Left kidney (tissue), 2 donors: ENCODE measurements around the gene KLHL33. TPM values are rescaled to one million over a fixed set of nuclear protein-coding genes. Genes with fewer than 3 reads are reported as not detected.
"Not testable (repeated sequence)": the region's sequence is repeated elsewhere in the genome, so short reads cannot be mapped to it uniquely, and the experiment has no call there.

Experiments used
- DNase-seq: peaks from one replicate; pipeline ENCODE4 v3.0.0-alpha.2; 2013
- polyA plus RNA-seq: library from polyadenylated mRNA; unstranded; fragments of 120-200 nt; gene quantifications from one replicate; pipeline ENCODE4 v1.2.1, GENCODE V29; 2013; ENCODE audit not compliant: insufficient read length

Gene KLHL33
- polyA plus RNA-seq, 1 donor = 0.60 TPM

DNA sequence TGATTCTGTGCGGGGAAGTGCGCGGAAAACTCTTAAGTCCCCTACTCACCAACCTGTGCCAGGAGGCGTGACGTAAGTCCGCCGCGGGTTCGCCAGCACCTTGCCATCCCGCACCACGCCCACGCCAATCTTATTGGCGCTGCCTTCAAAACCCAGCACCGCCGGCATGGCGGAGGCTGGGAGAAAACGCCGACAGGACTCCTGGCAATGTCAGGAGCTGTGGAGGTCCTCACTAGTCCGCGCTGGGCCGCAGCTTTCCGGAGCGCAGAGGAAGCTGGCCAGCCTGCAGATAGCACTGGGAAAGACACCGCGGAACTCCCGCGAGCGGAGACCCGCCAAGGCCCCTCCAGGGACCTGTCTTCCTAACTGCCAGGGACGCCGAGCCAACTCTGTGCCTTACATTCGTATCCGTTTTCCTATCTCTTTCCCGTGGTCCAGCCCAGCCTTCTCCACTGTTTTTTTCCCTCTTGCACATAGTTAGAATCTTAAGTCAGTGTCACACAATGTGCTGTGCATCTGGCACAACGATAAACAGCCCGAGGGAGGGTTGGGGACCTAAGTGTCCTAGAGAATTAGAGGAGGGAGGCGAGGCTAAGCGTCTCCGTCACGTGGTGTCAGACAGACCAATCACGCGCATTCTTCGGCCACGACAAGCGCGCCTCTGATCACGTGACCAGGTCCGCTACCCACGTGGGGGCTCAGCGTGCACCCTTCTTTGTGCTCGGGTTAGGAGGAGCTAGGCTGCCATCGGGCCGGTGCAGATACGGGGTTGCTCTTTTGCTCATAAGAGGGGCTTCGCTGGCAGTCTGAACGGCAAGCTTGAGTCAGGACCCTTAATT lies 18.8 kb upstream of the KLHL33 start, which contains the start of the genes APEX1 and OSGEP:
TSS of gene APEX1 (plus strand) at position 711 of the 839 bp plus-strand sequence. CDS start 420 bp downstream, outside the sequence.
TSS of gene OSGEP (minus strand) at position 297 of the 839 bp plus-strand sequence. CDS start at position 168, 129 bp downstream.
- peak; percentile 99 for DNase-seq

DNA sequence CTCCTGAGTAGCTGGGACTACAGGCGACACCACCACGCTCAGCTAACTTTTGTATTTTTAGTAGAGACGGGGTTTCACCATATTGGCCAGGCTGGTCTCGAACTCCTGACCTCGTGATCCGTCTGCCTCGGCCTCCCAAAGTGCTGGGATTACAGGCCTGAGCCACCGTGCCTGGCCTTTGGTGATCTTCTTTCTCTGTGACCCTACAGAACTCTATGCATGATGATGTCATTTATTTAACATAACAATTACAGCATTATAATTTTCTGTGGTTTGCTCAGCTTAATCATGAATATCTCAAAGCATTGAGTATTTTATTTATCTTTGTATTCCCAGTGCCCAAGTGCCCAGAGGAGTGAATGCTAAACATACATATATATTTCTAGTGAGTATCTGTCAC lies 16.9 kb upstream of the KLHL33 start:
- not testable (repeated sequence) for DNase-seq

DNA sequence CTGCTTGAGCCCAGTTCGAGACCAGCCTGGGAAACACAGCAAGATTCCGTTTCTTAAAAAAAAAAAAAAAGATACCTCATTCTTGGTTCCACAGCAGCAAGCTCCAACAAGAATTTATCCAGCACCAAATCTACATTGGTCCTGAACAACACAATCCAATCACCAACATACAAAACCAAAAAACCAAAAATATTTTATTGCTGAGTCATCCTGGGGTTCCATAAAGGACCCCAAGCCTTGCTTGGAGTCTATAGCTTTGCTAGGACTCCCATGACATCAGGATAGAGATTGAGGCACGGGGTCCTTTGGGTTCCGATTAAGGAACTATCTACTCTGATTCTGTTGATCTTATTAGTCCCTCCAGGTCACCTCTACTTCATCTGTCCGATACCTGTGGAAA lies 10.9 kb upstream of the KLHL33 start:
- no peak for DNase-seq

DNA sequence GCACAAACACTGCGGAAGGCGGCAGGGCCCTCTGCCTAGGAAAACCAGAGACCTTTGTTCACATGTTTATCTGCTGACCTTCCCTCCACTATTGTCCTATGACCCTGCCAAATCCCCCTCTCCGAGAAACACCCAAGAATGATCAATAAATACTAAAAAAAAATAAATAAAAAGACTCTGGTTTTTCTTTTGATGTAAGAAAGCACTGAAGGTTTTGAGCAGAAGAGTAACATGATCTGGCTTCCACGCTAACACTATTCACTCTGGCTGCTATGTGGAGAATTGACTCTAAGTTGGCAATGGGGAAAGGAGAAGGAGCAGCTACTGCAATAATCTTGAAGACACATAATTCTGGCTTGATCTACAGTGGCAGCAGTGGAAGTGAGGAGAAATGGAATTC lies 7.7 kb upstream of the KLHL33 start:
- DNase-seq = not testable (repeated sequence)

DNA sequence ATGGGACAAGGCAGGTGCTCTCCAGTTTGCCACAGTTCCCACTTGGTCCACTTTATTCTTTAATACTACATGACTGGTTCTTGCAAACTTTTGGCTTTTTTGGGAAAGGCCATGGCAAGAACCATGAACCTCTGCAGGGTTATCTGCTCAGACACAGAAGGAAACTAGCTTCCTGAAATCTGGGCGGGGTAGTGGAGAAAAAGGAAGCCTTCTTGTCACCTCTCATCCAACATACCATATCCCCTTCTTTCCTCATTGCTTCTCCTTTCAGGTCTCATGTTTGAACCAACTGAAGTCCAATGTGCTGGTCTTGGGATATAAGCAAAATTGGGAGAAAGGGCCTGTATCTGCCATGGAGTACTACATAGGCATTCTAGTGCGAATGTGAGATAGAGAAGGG lies 5.5 kb upstream of the KLHL33 start:
- no peak for DNase-seq

DNA sequence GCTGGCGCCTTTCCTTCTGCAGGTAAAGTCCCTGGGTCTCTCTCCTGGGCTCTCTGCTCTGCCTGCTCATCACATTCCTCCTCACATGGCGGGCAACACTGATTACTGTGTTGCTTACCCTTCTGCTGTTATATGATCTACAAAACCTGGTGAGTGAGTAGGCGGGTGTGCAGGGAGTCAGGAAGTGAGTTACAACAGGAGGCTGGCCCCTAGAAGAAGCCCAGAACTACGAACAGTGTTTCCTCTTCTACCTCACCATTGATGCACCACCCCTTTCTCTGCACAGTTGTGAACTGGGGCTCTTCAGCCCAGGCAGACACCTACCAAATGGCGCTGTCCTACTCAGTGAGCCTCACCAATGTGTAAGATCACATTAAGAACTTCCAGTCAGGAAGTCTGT lies 4.9 kb upstream of the KLHL33 start:
- DNase-seq = no peak

DNA sequence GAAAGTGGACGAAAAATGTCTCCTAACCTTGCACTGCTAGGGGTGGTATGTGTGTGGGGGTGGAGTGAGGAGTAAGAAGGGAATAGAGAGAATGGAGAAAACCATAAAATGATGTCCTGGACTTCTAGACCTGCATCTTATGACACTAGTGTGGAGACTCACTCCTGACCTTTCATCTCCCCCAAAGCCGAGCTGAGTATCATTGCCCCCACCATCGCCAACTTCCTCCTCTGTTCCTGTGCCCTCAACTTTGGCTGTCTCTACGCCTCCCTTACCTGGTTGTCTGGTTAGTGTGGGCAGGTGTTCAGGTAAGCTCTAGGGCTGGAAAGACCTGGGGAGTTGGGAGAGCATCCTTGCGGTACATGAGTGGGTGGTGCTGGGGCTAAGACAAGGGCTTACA lies 4.5 kb upstream of the KLHL33 start:
- DNase-seq = no peak

DNA sequence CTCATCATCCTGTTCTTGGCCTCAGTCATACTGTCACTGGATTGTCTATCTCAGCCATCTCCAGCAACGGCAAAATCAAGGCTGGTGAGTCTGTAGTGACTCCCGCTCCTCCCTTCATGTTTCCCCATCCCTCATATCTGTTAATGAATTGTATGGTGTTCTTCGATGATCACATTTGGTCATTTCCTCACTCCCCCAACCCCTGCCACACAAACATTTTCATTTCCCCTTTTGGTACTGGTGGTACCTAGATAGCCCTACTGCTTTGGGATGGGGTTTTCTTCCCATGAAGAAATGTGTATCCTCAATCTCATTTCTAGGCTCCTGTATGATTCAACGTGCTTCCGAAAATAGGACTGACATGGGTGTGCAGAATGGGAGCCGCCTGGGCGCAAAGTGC lies 2.7 kb upstream of the KLHL33 start:
- no peak for DNase-seq

DNA sequence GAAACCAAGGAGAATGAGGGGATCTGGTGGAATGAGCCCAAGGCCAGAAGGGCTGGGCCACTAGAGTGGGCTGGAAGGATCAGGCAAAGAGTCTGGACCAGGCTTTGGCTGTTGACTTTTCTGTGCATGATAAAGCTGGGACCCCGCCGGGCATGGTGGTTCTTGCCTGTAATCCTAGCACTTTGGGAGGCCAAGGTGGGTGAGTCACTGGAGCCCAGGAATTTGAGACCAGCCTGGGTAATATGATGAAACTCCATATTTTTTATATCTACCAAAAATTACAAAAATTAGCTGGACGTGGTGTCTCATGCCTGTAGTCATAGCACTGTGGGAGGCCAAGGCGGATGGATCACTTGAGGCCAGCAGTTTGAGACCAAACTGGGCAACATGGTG lies 393 bp upstream of the KLHL33 start:
- no peak for DNase-seq

DNA sequence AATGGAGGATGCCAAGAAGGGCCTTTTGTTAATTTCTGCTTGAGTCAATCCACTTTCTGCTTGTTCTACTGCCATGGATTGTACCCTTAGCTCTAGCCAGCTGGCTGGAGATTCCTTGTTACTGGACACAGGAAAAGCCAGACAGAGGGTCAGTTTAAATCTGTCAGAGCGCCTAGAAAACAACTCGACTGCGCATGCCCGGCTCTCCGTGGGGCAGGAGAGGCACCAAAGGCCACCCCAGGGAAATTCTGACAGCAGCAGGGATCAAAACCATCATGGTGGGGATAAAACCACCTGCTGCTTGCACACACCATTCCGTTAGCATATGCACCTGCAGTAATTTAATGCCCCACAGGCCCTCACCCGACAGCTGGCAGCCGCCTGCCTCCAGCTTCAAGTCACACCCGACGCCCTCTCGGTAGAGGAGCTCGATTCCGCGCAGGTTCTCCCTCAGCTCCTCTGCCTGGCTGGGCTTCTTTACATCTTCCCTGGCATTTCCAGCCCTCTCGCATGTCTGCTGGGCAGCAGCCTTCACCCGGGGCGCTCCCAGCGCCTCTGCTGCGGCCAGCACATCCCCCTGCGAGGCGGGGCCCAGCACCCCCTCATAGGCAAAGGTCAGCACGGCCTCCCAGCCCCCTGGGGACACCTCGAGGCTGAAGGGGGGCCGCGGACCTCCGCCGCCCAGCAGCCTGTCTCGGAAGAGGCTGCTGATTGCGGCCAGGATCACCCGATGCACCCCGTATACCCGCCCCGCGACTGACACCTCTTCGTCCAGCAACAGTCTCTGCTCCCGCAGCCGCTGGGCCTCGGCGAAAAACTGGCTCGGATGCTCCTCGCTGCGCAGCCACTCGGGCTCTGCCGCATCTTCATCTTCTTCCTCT lies 1.0 kb downstream of the KLHL33 start:
- peak; percentile 24 for DNase-seq

DNA sequence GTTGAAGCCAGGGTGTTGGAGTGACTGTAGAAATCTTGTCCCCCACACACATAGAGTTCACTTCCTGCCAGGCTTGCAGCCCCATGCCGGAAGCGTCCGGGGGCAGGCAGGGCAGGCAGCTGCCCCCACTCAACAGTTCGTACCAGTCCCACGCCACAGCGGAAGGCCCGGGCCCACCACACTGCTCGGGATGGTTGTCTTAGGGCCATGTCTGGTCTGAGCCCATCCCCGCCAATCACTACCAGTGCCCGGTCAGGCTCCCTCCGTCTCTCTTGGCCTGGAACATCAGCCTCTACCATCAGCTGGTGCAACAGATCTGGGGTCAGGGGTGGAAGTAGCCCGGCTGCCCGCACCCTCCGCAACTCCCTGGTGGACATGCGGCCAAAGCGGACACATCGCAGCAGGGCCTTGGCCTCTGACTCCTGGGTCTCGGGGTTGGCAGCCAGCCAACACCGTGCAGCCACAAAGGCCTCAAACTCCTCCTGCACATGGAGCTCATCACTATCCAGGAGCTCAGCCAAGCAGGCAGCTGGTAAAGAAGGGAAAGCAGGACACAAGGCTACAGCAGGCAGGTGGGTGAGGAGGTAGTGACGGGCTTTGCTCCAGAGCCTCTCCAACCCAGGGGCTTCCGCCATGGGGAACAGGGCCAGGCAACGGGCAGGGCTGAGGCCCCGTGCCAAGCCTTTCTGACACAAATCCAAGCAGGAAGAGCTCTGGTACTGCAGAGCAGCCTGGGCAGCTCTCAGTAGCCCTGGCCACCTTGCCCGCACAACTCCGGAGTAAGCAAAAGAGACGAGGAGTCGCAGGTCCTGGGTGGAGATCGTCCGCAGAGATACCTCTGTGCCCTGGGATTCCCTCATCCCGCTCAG lies 5.9 kb downstream of the KLHL33 start:
- DNase-seq = no peak

DNA sequence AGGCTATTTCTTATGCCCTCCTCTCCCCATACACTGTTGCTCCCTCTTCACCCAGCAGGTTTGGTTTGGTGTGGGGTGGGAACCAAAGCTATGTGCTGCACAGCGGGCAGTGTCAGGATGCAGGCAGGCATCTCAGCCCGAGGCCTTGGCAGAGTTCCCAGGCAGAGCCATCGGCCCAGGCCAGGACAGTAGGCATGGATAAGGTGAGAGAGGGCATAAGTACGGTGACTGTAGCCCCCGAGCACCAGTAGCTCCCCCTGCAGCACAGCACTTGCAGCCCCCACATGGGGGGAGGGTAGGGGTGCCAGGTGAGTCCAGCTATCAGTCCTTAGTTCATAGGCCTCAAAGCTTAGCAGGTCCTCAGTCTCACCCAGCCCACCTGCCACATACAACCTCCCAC lies 7.2 kb downstream of the KLHL33 start:
- DNase-seq = no peak

DNA sequence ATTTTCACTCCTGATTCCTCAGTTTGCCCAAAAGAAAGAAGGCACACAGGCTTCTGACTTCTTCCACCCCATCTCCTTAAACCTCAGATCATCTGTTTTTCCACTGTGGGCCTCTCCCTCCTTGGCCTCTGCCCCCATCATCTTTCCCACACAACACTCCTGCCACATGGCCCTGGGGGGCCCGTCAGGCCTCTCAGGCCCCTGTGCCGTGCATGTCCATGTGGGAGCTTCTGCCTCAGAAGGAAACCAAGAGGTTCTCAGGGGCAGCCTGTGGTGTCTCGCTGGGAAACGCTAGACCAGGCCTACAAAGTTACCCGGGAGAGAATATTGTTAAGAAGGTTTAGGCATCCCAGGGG lies 8.0 kb downstream of the KLHL33 start:
- DNase-seq = no peak

DNA sequence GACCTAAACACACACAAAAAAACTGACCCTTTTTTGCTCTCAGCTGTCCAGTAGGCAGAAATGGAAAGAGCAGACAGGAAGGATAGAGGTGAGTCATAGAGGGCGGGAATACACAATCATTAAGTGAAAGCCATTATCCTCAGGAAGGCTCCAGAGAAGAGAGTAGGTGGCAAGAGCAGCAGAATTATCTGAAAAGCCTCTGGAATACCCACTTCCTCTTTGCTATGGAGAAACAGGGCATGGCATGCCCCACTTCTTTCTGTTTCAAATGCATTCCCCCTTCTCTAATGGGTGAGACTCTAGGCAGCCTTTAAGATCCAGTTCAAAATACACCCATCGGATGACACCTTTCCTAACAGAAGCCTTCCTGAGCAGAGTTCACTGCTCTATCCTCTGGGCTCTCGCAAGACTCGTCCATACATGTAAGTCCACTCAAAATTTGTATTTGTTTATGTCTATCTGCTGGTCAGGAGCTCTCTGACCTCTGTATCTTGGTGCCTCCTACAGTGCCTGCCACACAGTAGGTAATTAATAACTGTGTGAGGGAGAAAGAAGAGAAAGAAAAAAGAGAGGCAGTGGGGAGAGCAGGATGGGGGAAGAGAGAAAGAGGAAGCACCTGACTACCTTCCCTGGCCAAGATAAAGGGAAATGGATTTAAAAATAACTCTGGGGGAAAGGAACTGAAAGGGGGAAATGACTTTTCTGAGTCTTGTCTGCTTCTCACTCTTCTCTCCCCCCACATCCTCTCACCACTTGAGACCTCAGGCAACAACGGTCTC lies 8.5 kb downstream of the KLHL33 start:
- no peak for DNase-seq

DNA sequence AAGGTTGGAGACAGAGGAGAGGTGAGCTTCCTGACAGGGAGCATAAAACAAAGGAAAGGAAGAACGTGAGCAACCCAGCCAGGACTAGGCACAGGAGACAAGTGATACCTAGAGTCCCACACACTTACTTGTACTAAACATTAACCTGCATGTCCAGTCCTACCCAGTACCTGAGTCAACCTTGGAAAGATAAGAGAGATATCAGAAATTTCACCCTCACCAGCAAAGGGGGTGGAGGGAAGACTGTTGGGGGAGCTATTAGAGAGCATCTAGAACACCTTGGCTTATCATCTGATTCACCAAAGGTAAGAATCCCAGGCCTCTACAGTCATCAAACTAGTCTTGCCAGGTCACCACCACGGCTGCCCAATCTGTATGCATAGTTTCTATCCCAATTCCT lies 11.1 kb downstream of the KLHL33 start:
- DNase-seq = no peak

DNA sequence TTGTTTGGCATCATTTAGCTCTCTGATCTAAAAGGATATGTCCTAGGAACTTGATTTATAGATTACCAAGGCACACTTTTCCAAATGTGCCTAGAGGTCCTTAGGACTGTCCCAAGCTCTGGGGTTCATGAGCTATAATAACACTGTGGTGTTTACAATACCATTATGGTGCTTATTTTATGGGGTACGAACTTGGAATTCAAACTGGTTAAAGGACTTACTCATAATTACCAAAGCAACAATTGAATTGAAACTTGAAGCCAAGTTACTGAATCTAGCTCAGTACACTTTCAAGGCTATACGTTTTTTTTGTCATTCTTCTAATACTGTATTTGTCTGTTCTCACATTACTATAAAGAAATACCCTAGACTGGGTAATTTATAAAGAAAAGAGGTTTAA lies 13.1 kb downstream of the KLHL33 start:
- no peak for DNase-seq

DNA sequence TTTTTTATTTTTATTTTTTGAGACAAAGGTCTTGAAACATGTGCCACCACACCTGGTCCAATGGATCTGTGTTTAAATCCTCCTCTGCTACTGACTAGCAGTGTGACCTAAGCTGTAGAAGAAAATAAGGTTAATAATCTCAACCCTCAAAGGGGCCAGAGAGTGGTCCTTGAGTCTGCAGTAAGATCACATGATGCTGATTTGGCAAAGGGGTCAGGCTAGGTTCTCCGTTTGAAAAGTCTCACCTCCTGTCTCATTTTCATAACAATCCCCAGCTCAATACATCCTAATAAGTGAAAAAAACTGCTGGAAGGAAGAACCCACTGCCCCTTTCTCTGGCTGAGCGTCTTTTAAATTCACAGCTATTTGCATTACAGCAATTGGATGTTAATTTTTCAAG lies 14.7 kb downstream of the KLHL33 start:
- DNase-seq = no peak

DNA sequence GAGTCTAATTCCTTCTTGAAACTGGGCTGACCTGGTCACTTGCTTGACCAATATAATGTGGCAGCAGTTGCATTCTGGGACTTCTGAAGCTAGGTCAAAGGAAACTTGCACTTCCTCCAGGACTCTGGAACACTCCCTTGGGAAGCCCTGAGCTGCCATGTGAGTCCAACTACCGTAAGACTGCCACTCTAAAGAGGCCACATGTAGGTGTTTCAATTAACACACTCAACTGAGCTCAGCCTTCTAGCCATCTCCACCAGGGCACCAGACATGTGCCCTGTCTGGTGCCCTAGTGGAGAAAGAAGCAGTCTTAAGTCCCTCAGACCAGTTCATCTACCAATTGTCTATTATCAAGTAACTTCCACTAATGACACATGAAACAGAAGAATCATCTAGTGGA lies 16.5 kb downstream of the KLHL33 start:
- no peak for DNase-seq

DNA sequence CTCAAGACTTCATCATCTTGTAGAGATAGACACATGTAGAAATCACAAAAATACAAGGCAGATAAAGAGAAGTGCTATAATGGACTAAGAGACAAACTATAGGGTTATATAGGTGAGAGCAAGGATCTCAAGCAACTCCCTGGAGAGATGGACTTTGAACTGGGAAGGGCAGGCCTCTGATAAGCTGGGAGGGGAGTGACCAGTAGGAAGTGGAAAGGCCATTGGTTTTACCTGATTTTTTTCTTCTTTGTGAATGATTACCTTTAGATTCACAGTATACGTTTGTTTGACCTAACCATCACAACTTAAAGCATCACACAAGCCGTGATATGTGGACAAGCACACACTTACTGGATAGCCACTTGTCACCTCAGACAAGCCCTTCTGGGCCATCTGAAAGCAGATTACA lies 17.5 kb downstream of the KLHL33 start:
- DNase-seq = no peak

DNA sequence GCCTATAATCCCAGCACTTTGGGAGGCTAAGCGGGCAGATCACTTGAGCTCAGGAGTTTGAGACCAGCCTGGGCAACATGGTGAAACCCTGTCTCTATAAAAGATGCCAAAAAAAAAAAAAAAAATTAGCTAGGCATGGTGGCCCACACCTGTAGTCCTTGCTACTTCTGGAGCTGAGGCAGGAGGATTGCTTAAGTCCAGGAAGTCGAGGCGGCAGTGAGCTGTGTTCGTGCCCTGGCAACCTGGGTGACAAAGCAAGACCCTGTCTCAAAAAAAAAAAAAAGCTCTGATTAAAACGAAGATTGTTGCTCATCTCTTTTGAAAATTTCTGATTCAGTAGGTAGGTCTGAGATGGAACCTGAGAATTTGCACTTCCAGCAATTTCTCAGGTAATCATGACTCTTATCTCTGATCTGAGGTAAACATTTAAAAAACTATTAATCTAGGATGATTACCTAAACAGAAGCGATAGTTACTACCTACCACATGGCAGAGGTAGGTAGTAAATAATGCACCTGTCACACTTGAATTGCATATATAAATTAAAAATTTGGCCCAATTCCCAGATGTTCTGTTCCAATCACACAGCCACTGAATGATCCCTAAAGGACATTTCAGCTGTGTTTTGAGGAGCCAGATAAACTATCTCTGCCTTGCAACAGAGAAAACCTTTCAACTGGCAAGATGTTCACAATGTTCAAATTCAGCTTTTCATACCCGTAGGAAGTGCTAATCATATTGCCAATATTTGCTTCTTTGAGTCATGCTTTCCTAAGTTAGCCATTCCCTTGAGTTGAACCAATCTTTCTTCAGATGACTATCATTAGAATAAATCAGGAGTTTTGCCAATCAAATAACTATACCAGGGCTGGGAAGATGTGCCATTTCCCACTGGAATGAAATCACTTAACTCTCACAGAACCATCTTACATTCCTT lies 18.4 kb downstream of the KLHL33 start:
- DNase-seq = no peak
